IPS-20b (cell line): ENCODE data around the gene NOC4L.
"Not testable (repeated sequence)": the region's sequence is repeated elsewhere in the genome, so short reads cannot be mapped to it uniquely, and the experiment has no call there.

Experiments
- H3K27ac ChIP-seq: one replicate; pipeline ENCODE4 v1.5.1; 2013; ENCODE audit warnings: low read length
- H3K27me3 ChIP-seq: 2 replicates; pipeline ENCODE4 v1.6.1; 2013; ENCODE audit warnings: mild to moderate bottlenecking, low read length, inconsistent platforms; ENCODE audit not compliant: insufficient read depth
- H3K36me3 ChIP-seq: 2 replicates; pipeline ENCODE4 v1.6.1; 2013; ENCODE audit warnings: low read depth, mild to moderate bottlenecking, inconsistent platforms, low read length, moderate library complexity; ENCODE audit not compliant: insufficient read depth
- H3K4me1 ChIP-seq: 2 replicates; pipeline ENCODE4 v1.6.1; 2013; ENCODE audit warnings: mild to moderate bottlenecking, control low read depth, inconsistent platforms, low read length, moderate library complexity; ENCODE audit not compliant: insufficient read depth
- H3K4me3 ChIP-seq: 2 replicates; pipeline ENCODE4 v1.5.1; 2013; ENCODE audit warnings: mild to moderate bottlenecking, low read length, inconsistent platforms
- H3K9ac ChIP-seq: 2 replicates; pipeline ENCODE4 v1.6.1; 2013; ENCODE audit warnings: low read depth, mild to moderate bottlenecking, inconsistent platforms, low read length, moderate library complexity
- H3K9me3 ChIP-seq: 2 replicates; pipeline ENCODE4 v1.6.1; 2013; ENCODE audit warnings: mild to moderate bottlenecking, low read depth, low read length, inconsistent platforms; ENCODE audit not compliant: insufficient read depth

Gene NOC4L

DNA sequence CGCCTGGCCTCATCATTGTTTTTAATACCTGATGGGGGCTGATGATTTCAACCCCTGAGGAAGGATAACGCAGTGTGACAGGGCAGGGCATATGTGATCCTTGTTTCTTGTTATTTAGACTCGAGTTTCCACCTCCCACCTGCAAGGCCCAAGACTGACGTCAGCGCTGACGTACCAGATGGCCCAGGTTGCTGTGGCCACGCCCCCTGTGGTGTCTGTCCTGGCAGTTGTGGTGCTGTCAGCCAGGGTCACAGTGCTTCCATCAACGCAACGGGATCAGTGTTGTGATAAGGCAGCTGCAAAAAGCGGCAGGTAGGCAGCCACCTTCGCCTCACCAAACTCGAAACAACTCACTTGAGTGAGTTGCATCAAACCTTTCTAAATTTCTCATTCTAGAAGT is 18.5 kb upstream of the NOC4L start:
- Histone ChIP-seq H3K9me3 (peaks cover 36% of the 10 kb centered on the region), H3K27ac (no peak overlapping the region), H3K36me3 (peaks cover 75% of the 10 kb centered on the region), H3K27me3 (no peaks in the 10 kb centered on the region; the same call in 1 of the 2 replicates), H3K4me1 (no peaks in the 10 kb centered on the region), H3K4me3 (no peak overlapping the region), H3K9ac (no peak overlapping the region)

GRCh38 chr12:132127041-132127440 is 17.2 kb upstream of the NOC4L start:
- no peaks in the 10 kb centered on the region for H3K4me1 ChIP-seq
- no peak overlapping the region for H3K9ac ChIP-seq
- no peak overlapping the region for H3K27ac ChIP-seq
- no peaks in the 10 kb centered on the region; the same call in 1 of the 2 replicates for H3K27me3 ChIP-seq
- peaks cover 36% of the 10 kb centered on the region for H3K9me3 ChIP-seq
- peaks cover 64% of the 10 kb centered on the region for H3K36me3 ChIP-seq
- H3K4me3 ChIP-seq: no peak overlapping the region

DNA sequence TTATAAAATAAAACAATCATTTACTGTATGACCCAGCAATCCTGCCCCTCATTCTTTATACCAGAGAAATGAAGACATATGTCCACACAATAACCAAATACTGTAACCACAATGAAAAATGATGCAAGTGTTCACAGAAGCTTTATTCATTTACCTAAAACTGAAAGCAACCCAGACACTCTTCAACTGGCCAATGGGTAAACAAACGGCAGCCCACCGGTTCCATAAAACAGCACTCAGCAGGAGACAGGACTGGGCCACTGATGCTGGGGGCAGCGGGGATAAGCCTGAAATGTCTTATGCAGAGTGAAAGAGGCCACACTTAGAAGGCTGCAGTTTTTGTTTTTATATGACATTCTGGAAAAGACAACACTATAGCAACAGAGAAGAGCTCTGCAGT is 15.2 kb upstream of the NOC4L start:
- Histone ChIP-seq H3K4me1 (no peaks in the 10 kb centered on the region), H3K9ac (no peak overlapping the region), H3K4me3 (no peak overlapping the region), H3K27me3 (no peaks in the 10 kb centered on the region; the same call in 1 of the 2 replicates), H3K27ac (no peak overlapping the region), H3K36me3 (peaks cover 52% of the 10 kb centered on the region), H3K9me3 (peaks cover 36% of the 10 kb centered on the region)

DNA sequence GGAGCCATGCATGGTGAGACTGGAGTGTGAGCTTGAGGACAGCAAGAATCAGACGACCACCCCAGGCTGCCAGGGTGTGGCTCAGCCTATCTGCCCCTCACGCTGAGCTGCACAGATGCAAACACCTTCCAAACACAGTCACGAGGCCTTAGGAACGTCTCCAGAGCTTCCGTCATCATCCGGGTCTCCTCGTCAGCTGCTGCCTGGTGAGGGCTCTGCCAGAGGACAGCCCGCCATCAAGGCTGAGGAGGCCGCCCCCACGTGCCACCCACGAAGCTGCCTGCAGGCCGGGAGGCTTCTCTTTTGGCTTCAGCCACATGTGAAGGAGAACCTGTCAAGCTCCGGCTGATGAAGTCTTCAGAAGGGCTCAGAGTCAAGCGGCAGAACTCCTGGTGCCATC is 13.6 kb upstream of the NOC4L start:
- no peak overlapping the region for H3K27ac ChIP-seq
- H3K36me3 ChIP-seq: peaks cover 35% of the 10 kb centered on the region
- H3K9me3 ChIP-seq: peaks cover 36% of the 10 kb centered on the region
- H3K4me3 ChIP-seq: no peak overlapping the region
- H3K27me3 ChIP-seq: no peaks in the 10 kb centered on the region; the same call in 1 of the 2 replicates
- no peaks in the 10 kb centered on the region for H3K4me1 ChIP-seq
- no peak overlapping the region for H3K9ac ChIP-seq

DNA sequence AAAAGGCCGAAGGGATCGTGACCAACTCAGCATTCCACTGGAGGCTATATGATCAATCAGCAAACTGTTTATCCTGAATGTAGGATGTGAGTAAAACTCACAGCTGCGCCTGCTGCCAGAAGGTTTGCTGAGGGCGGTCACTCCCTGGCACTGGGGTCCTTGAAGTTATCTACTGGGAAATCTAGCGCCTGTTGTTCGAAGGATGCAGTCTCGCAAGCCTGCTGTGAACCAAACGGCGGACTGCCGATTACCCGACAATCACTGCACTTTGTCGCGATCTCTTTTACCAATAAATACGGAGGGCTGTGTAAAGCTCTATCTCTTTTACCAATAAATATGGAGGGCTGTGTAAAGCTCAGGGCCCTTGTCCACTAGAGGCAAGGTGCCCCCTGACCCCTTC is 13.0 kb upstream of the NOC4L start:
- no peaks in the 10 kb centered on the region; the same call in 1 of the 2 replicates for H3K27me3 ChIP-seq
- H3K27ac ChIP-seq: no peak overlapping the region
- H3K36me3 ChIP-seq: peaks cover 29% of the 10 kb centered on the region
- no peak overlapping the region for H3K4me3 ChIP-seq
- no peaks in the 10 kb centered on the region for H3K4me1 ChIP-seq
- no peak overlapping the region for H3K9ac ChIP-seq
- peaks cover 36% of the 10 kb centered on the region for H3K9me3 ChIP-seq

GRCh38 chr12:132131952-132132351 is 12.3 kb upstream of the NOC4L start:
- Histone ChIP-seq H3K4me1 (no peaks in the 10 kb centered on the region), H3K36me3 (peaks cover 22% of the 10 kb centered on the region), H3K9me3 (peaks cover 33% of the 10 kb centered on the region), H3K9ac (no peak overlapping the region), H3K4me3 (no peak overlapping the region), H3K27ac (no peak overlapping the region), H3K27me3 (peaks cover 4% of the 10 kb centered on the region; the same call in 1 of the 2 replicates)

DNA sequence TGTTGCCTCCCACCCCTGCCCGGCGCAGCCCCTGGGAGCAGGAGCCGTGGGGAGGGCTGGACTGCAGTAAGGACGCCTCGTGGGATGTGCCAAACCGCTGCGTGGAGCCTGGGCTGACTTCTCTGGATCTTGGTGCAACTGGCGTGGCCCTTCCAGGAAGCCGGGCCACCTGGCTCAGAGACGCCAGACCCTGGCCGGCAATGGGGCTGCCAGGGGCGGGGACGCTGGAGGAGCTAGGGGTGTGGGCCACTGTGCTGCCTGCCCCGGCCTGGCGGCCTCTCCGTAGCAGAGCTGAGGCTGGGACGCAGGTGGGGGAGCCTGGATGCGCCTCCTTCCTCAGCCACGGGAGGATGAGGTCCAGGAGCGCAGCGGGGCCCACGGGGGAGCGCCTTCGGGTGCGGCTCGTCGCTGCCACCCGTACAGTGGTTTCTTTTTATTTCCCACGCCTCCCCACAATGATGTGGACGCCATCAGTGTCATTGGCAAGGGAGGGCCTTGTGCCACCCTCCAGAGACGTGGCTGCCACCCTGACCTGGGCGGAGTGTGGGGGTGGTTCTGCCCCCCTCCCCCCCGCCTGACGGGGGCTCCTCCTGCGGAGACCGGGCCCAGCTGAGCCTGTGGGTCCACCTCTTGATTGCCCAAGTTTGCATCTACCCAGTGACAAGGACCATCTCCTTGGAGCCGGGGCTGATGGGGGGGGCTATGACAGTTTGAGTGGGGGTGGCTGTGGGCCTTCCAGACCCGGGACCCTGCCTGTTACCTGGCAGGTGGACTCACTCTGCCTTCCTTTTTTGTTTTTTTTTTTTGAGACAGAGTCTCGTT is 11.4 kb upstream of the NOC4L start:
- H3K4me1 ChIP-seq: no peaks in the 10 kb centered on the region

DNA sequence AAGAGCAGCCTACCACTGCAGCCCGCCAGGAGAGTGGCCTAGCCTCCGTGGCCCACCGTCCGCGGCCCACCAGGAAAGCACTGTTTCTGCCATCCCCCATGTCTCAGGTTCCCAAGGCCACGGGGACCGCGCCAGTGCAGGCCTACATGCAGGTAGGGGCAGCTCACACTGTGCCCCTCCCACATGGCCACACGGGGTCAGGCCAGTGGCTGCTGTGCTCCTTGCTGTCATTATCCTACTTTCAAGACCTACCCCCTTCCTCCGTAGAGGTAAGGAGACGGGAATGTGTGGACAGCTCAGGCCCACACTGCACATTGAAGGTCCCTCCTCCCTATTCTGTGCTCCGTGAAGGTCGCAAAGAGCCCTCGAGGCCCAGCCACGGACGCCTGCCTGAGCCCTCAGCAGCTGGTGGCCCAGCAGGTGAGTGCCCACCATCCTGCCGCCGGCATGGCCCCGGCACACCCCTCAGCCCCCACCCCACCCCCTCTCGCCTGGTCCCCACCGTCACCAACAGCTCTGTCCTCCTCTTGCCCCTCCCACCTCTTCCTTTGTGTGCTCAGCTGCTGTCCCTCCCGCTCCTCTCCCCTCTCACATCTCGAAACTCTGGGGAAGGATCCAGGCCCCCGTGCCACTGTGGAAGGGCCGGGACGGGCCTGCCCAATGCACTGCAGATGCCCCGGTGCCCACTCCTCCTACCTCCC is 10.2 kb upstream of the NOC4L start:
- Histone ChIP-seq H3K27me3 (peaks cover 15% of the 10 kb centered on the region; the same call in 1 of the 2 replicates), H3K4me1 (no peaks in the 10 kb centered on the region), H3K9ac (no peak overlapping the region), H3K27ac (no peak overlapping the region), H3K9me3 (peaks cover 13% of the 10 kb centered on the region), H3K4me3 (no peak overlapping the region), H3K36me3 (peaks cover 4% of the 10 kb centered on the region)

More for the DNA sequence above, 11.4 kb upstream of the NOC4L start:
- peaks cover 13% of the 10 kb centered on the region; the same call in 1 of the 2 replicates for H3K27me3 ChIP-seq
- no peak overlapping the region for H3K27ac ChIP-seq
- peaks cover 26% of the 10 kb centered on the region for H3K9me3 ChIP-seq
- peaks cover 14% of the 10 kb centered on the region for H3K36me3 ChIP-seq
- H3K4me3 ChIP-seq: no peak overlapping the region
- H3K9ac ChIP-seq: no peak overlapping the region

DNA sequence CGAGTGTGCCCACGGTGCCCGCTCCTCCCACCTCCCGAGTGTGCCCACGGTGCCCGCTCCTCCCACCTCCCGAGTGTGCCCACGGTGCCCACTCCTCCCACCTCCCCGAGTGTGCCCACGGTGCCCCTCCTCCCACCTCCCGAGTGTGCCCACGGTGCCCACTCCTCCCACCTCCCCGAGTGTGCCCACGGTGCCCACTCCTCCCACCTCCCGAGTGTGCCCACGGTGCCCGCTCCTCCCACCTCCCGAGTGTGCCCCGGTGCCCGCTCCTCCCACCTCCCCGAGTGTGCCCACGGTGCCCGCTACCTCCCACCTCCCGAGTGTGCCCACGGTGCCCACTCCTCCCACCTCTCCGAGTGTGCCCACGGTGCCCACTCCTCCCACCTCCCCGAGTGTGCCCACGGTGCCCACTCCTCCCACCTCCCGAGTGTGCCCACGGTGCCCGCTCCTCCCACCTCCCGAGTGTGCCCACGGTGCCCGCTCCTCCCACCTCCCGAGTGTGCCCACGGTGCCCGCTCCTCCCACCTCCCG is 9.5 kb upstream of the NOC4L start:
- peaks cover 15% of the 10 kb centered on the region; the same call in 1 of the 2 replicates for H3K27me3 ChIP-seq
- H3K27ac ChIP-seq: not testable (repeated sequence)

GRCh38 chr12:132136226-132136625 is 8.0 kb upstream of the NOC4L start:
- not testable (repeated sequence) for H3K9ac ChIP-seq, H3K4me3 ChIP-seq, H3K9me3 ChIP-seq, H3K27ac ChIP-seq, H3K4me1 ChIP-seq
- peaks cover 25% of the 10 kb centered on the region for H3K36me3 ChIP-seq
- peaks cover 15% of the 10 kb centered on the region; the same call in 1 of the 2 replicates for H3K27me3 ChIP-seq

More for the DNA sequence above, 9.5 kb upstream of the NOC4L start:
- H3K36me3 ChIP-seq, H3K4me3 ChIP-seq, H3K9ac ChIP-seq, H3K9me3 ChIP-seq, H3K4me1 ChIP-seq: not testable (repeated sequence)

DNA sequence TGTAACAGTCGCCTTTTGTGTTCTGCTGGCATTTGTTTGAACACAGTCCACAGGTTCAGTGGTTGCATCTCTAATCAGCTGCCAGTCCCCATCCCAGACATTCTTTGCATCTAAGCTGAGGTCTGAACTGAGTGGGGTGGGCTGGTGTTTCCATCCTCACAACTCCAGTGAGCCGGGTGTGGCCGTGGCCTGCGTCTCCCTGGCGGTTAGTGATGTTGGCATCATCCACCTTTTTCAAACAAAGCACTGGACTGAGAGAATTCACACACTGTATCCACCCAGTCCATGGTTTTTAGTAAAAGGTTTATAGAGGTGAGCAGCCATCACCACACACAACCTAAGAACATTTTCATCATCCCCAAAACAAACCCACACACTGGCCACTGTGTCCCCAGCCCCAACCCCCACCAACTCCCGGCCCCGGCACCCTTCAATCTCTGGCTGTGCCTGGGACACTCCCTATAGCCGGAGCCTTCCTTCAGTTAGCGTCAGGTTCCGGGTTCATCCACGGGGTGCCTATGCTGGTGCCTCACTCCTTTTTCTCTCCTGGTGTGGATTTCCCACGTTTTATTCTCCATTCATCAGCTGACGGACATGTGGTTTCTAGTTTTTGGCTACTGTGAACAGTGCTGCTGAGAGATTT is 6.7 kb upstream of the NOC4L start:
- Histone ChIP-seq H3K9ac (no peak overlapping the region), H3K27ac (no peak overlapping the region), H3K36me3 (peaks cover 38% of the 10 kb centered on the region), H3K9me3 (no peaks in the 10 kb centered on the region), H3K4me1 (no peaks in the 10 kb centered on the region), H3K4me3 (no peak overlapping the region), H3K27me3 (peaks cover 15% of the 10 kb centered on the region; the same call in 1 of the 2 replicates)
